Measurements from ENCODE around the gene GATC.

GATC gene

GRCh38 chr12:120417917-120418580 is 28.2 kb upstream of the GATC start:
- TF ChIP-seq CTCF (IDR thresholded peaks at IDR 0.05; ENCODE audit: control extremely low read depth, extremely low read depth, low read depth, missing control alignments) = no peak
- POLR2A ChIA-PET = no interaction called here
- CTCF ChIA-PET = interaction anchor here (0.7 to 2.0 kb wide), 5 partner anchors 11 to 83 kb away, joined by 3 to 5 read pairs (median 4); no protein-coding TSS in a partner anchor
- no peak for DNase-seq (ENCODE audit: extremely low spot score)

GRCh38 chr12:120421701-120422100 is 24.5 kb upstream of the GATC start:
- POLR2A ChIA-PET = no interaction called here

DNA sequence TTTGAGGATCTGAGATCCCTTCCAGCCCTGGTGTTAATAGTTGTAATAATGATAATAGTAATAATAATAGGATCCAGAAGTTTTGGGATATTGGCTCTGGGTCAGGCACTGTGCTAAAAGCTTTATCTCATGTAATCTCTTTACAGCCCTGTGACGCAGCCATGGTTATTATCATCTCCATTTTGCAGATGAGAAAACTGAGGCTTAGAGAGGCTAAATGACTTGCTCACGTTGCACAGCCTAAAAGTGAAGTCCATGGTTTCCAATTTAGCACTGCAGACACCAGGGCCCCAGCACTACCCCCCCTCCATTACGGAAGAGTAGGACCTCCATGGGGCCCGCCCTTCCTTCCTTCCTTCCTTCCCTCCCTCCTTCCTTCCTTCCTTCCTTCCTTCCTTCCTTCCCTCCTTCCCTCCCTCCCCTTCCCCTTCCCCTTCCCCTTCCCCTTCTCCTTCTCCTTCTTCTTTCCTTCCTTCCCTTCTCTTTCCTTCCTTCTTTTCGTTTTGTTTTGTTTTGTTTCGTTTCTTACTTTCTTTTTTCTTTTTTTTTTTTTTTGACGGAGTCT is 23.3 kb upstream of the GATC start:
- ChIA-PET CTCF (no interaction called here), POLR2A (no interaction called here)
- no peak for DNase-seq (ENCODE audit: extremely low spot score)
- TF ChIP-seq CTCF (IDR thresholded peaks at IDR 0.05; ENCODE audit: control extremely low read depth, extremely low read depth, low read depth, missing control alignments) = no peak

More at GRCh38 chr12:120421701-120422100, 24.5 kb upstream of the GATC start:
- CTCF ChIA-PET = interaction anchor here (1.5 kb wide), 1 partner anchor 19 kb away, joined by 4 read pairs; no protein-coding TSS in a partner anchor
- DNase-seq (ENCODE audit: extremely low spot score) = no peak
- TF ChIP-seq CTCF (IDR thresholded peaks at IDR 0.05; ENCODE audit: control extremely low read depth, extremely low read depth, low read depth, missing control alignments) = no peak

- TF ChIP-seq CTCF (IDR thresholded peaks at IDR 0.05; ENCODE audit: control extremely low read depth, extremely low read depth, low read depth, missing control alignments) = no peak
- POLR2A ChIA-PET = no interaction called here
- no peak for DNase-seq (ENCODE audit: extremely low spot score)
- CTCF ChIA-PET = no interaction called here
Observed at GRCh38 chr12:120425797-120426196, 20.4 kb upstream of the GATC start.

GRCh38 chr12:120428597-120429229 is 17.5 kb upstream of the GATC start:
- no peak for TF ChIP-seq CTCF (IDR thresholded peaks at IDR 0.05; ENCODE audit: control extremely low read depth, extremely low read depth, low read depth, missing control alignments)
- POLR2A ChIA-PET = interaction anchor here (0.6 kb wide), 1 partner anchor 136 kb away, joined by 3 read pairs; the partner anchor contains the start of gene RNU4-1
- CTCF ChIA-PET = interaction anchor here (1.0 to 2.2 kb wide), 8 partner anchors 8 to 104 kb away, joined by 3 to 10 read pairs (median 4); partner anchors contain the start of gene COX6A1
- DNase-seq (ENCODE audit: extremely low spot score) = no peak

GRCh38 chr12:120429368-120429767 is 16.9 kb upstream of the GATC start:
- DNase-seq (ENCODE audit: extremely low spot score) = no peak
- no peak for TF ChIP-seq CTCF (IDR thresholded peaks at IDR 0.05; ENCODE audit: control extremely low read depth, extremely low read depth, low read depth, missing control alignments)
- CTCF ChIA-PET = interaction anchor here (0.9 to 2.2 kb wide), 12 partner anchors 8 to 203 kb away, joined by 3 to 10 read pairs (median 3); partner anchors contain the start of gene COX6A1
- POLR2A ChIA-PET = interaction anchor here (0.6 kb wide), 1 partner anchor 137 kb away, joined by 3 read pairs; the partner anchor contains the start of gene RNU4-1
